NCI-H1048 (cell line): ENCODE results near the gene NAA80.
"Not testable (repeated sequence)": the region's sequence is repeated elsewhere in the genome, so short reads cannot be mapped to it uniquely, and the experiment has no call there.

Experiments used
- DNase-seq: peaks from one replicate; lab custom pipeline; 2025; lab: John Stamatoyannopoulos, UW

The NAA80 gene

DNA sequence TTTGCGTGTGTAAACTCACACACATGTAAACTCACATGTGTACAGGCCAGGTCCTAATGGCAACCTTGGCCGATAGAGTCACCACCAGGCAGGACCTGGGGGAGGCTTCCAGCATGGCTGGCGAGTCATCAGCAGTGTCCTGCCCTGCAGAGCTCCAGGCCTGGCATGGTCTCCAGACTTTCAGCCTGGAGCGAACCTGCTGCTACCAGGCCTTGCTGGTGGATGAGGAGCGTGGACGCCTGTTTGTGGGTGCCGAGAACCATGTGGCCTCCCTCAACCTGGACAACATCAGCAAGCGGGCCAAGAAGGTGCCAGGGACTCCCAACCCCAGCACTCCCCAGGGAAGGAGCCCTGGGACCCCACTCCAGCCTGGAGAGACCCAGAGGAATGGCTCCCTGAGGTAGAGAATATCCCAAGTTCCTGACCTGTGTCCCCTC lies 29.2 kb downstream of the NAA80 start:
- no peak for DNase-seq

DNA sequence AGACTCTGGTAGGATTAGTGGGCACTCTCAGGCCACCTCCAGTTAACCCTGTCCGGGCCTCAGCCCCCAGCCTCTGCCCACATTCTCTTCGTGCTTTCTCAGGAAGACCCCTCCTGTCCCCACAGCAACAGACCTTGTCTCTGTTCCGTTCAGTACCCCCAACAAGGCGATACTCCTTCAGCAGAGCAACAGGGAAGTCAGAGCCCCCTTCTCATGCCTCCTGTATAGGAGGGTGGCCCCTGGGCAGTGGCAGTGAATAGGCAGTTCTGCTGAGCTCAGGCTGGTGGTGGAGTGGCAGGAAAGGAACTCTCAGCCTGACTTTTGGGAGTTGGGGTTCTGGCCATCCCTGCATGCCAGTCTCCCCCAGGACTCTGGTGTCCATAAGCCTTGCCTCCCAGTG lies 29.7 kb downstream of the NAA80 start:
- no peak for DNase-seq

DNA sequence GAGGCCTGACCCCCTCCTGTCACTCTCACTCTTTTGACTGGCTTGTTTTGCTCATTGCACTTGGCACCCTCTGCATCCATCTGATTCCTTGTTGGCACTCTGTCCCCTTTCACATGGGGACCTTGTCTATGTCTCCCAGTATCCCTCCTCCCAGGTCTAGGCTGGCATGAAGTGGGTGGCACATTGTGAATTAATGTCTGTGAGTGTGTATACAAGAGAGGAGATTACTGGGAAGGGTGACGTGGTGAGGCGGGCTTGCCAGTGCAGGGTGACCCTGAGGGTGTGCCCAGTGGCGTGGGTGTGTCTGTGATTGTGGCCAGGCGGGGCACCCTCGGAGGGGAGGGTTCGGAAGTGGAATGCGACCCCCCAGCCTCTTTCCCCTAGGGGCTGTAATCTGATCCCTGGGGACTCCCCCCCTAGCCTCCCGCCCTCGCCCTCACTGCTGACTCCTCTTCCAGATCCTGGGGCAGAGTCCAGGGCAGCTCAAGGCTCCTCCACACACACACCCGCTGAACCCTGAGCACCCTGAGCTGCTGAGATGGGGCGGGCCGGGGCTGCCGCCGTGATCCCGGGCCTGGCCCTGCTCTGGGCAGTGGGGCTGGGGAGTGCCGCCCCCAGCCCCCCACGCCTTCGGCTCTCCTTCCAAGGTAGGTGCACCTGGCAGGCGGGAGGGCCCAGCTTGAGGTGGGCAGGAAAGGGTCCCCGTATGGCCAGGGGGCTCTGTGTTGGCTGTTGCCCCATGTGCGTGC lies 30.3 kb downstream of the NAA80 start, which contains the start of gene SEMA3B:
SEMA3B (plus strand) TSS at position 445 of the 749 bp plus-strand sequence; CDS start at position 539, 94 bp downstream.
- DNase-seq = no peak

DNA sequence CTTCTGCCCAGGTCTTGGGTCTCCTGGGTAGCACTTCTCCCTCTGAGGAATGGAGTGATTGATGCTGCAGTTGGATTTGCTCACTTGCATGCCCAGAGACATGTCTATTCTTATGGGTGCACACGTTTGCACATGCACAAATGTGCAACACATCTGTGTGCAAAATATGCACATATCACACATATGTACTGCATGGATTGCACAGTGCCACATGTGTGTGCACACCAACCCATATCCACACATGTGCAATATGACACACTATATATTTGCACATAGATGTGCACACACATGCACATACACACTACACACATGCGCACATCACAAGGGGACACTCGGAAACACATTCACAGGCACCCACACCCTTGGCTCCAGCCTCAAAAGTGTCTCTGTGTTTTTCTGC lies 30.9 kb downstream of the NAA80 start:
- no peak for DNase-seq

DNA sequence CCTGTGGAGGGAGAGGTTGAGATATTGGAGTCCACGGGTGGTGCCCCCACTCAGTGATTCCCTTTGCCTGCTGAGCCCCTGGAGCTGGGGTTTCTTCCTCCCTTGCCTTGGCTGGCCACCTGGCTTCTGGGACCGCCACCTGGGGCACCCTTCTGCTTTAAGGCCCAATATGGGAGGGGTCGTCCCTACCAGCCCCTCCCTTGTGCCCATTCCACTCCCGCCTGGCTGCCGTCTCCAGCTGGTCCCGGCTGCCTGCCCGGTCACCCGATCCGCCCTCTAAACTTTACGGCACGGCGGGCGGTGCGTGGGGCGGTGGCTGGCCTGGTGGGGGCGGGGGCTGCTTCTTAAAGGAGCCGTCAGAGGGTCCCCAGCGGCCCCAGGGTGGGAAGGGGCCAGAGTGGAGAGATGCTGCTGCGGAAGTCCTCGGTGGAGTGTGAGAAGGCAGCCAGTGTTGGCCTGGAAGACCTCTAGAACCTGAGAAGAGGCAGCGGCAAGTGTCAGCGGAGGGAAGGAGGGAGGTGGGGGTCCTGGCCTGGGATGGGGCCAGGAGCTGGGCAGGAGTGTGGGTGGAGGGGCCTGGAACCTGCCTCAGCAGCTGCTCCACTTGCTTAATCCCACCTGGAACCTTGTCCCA lies 31.8 kb downstream of the NAA80 start:
- DNase-seq = no peak

DNA sequence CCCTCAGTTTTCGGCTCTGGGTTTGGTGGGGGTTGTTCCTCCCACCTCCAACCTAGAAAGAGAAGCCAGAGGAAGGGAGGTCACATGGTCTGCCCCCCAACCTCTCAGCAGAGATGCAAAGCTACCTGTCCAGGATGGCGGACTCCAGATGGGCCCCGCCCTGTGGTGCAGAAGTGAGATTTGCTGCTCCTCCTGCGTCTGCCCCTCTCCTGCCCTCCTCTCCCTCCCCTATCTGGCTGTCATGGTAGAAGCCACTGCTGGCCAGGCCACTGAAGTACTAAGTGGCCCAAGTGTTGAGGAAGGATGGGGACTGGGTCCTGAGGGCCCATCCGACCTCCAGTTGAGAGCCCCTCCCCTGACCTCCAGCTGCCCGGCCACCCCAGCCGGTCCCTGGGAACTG lies 32.4 kb downstream of the NAA80 start:
- DNase-seq = no peak

DNA sequence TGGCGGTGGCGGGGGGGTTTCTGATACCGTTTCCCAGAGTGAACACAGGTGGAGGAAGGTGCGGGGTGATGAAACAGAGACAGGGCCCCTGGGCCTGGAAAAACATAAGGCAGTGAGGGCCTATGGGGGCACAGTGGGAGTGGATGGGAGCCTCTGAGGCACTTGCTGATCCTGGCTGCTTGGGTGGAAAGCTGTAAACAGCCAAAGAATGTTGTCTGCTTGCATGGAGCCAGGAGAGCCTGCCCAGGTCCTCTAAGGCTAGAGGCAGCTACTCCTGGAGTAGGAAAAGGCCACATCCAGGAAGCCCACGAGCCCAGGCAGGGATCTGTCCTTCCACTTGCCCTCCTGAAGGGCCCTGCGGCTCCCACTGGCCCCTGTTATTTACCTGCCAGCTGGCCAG lies 33.2 kb downstream of the NAA80 start:
- DNase-seq = no peak

DNA sequence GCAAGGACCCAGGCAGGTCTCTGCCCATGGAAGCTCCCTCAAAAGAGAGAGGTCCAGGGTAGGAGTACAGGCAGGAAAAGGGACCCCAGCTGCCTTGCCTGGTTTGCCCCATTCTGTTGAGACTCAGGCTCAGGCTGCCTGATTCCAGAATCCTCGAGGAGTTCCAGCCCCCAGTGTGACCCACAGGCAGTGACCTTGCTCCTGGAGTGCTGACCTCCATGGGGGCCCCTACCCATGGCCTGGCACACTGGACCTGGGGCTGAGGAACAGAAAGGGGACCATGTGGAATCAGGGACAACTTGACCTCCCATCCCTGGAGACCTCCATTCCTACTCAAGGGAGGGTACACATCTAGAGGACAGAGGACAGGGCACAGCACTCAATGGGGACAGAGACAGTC lies 33.6 kb downstream of the NAA80 start:
- DNase-seq = no peak

DNA sequence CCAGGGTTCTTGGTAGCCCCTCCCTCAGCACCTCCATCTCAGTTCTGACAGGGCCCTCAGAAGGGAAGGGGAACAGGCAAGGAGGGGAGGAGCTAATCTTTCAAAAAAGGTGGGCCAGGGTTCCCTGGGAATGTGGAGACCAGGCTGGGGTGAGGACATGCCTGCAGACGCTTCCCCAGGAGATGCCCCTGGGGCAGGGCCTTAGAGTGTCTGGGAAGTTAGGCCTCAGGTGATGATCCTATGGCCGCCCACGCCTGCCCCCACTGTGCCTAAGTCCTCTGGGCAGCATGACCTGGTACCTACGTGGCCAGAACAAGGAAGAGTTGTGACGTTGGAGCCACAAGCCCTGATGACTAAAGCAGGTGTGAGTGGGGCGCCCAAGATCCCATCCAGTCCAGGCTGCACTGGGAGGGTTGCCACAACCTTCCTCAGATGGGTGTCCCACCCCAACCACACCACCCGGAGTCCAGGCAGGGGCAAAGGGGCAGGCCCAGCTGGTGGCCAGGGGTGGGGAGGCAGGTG lies 34.2 kb downstream of the NAA80 start:
- no peak for DNase-seq

DNA sequence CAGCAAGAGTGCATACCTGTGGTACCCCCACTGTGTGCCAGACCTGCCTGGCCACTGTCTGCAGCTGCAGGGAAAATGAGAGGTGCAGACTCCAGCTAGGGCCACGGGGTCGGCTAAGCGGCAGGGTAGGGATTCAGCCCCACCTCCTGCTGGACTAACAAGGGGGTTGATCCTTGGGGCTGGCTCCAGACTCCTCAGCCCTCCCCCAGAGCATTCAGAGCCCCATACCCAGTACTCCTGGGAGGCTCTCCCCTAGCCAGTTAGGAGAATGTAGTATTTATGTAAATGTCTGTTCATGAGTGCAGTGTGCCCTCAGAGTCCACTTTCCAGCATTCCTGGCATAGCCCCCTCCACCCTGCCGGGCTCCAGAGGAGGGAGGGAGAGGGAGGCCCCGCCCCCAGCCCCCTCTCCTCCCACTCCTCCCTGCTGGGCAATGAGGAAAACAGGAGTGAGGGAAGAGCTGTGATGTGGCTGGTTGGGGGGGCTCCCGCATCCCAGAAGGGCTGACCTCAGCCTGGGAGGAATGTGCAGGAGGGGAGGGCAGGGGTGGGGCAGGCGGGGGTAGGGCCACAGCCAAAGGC lies 34.7 kb downstream of the NAA80 start:
- DNase-seq = no peak

DNA sequence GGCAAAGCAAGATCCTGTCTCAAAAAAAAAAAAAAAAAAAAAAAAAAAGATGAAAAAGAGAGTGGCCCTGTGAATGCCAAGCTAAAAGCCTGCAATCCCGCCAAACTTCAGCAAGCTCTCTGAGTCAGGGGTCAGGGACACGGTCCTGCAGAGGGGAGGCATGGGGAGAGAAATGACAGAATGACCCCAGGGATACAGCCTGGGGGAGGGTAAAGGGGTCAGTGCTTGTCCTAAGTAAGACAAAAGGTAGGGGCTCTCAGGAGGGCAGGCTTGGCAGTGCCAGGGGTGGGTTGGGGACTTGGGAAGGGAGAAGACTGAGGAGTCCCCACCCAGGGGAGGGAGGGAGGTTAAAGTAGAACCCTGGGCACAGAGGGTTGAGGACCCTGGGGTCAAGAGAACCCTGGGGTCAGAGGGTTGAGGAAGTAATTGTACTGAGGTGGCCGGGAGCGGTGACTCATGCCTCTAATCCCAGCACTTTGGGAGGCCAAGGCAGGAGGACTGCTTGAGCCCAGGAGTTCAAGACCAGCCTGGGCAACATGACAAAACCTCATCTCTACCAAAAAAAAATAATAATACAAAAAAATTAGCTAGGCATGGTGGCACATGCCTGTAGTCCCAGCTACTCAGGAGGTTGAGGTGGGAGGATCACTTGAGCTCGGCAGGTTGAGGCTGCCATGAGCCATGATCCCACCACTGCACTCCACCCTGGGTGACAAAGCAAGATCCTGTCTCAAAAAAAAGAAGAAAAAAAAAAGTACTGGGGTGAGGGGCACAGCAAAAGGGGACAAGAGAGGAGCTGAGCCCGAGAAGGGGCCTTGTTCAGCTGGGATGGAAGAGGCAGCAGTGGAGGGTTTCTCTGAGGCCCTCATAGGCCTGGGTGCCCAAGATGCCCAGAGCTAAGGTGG lies 35.5 kb downstream of the NAA80 start:
- no peak for DNase-seq

DNA sequence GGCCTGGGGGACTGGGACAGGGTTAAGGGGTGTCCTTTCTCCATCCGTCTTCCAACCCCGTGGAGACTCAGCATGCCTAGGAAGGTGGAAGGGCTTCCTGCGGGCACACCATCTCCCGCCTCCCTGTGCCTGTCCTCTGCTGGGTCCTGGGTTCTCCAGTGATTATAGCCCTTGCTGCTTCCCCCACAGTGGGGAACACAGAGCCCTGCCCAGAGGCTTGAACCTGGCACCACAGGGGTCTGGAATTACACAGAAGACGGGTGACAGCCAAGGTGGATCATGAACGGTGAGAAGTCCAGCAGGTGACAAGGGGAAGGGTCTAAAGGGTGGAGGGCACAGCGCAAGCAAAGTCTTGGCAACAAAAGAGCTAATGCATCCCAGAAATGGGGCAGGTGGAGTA lies 36.4 kb downstream of the NAA80 start:
- no peak for DNase-seq

DNA sequence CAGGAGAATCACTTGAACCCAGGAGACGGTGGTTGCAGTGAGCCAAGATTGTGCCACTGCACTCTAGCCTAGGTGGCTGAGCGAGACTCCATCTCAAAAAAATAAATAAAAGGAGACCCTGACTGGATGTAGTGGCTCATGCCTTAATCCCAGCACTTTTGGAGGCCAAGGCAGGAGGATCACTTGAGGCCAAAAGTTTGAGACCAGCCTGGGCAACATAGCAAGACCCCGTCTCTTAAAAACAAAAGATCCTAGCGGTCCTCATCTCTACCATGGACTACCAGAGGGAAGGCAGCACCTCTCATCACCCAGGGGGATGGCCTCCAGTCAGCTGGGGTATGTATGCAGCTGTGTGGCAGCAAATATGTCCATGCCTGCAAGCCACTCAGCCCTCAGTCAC lies 37.0 kb downstream of the NAA80 start:
- DNase-seq = not testable (repeated sequence)

DNA sequence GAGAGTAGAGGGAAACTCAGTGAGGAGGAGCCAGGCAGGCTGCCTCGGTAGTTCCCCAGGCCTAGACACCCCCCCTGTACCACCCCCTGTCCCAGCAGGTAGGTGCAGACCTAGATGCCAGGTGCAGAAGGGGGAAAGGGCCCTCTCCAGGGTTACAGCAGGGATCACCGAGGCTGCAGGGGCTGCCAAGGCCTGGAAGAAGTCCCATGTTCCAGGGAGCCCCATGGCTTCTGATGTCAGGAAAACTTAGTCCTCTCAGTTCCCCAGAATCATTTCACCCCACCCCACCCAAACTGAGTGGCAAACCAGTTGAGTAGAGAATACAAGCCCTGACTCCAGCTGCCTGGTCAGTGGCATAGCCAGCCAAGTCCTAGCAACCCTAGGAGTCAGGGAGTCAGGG lies 37.7 kb downstream of the NAA80 start:
- no peak for DNase-seq

DNA sequence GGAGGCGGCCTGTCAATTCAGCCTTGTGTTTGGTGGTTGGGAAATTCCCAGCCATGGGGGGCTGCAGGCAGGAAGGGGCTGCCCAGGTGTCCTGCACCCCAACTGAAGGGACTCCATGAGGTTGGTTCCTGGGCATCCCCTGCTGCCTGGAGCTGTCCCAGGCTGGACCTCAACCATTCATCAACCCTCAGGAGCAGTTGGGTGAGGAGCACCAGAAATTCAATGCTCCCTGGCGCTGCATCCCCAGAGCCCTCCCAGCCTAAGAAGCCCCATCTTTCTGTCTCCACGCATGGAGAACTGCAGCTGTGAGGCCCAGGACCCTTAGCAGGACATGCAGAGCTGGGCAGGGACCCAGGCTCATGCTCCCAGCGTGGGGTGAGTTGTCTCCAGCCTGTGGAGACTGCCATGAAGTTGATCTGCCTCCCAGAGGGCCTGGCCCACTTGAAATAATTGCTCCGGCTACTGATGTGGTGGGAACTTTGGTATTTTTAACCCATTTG lies 38.2 kb downstream of the NAA80 start:
- DNase-seq = no peak

DNA sequence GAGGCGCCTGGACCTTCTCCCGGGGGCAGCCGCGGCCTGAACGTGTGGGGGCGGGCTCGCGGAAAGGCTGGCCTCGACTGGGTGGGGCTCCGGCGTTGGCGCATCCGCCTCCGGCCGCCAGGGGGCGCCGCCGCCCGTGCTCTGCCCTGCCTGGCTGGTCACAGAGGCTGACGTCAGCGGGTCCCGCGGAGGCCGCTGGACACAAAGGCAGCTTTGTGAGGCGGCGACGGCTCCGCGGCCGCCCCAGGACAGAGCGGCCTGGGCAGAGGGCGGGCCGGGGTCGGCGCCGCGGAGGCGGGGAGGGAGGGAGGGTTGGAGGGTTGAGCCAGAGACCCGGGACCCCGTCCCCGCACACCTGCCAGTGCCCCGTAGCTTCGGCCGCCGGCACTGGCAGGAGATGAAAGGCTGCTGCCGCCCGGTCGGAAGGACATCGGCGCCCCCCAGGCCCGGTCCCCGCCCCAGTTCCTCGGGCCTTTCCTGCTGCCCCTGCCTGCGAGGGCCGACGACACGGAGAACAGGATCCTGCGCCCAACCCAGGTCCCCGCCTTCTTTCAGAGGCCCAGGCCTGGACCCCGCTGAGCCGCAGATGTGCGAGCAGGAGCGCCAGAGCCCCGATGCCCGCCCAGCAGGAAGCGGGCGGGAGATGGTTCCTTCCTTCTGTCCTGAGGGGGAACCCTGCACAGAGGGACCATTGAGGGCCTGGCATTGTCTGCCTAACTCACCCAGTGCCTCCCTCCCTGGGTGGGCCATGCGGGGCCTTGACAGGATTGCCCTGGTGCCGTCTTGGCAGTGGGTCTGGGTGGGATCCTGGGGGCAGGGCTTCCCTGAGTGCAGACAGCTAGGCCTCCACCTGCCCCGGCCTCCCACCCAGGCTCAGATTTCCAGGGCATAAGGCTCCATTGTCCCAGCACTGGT lies 38.9 kb downstream of the NAA80 start:
- peak; percentile 83 for DNase-seq

DNA sequence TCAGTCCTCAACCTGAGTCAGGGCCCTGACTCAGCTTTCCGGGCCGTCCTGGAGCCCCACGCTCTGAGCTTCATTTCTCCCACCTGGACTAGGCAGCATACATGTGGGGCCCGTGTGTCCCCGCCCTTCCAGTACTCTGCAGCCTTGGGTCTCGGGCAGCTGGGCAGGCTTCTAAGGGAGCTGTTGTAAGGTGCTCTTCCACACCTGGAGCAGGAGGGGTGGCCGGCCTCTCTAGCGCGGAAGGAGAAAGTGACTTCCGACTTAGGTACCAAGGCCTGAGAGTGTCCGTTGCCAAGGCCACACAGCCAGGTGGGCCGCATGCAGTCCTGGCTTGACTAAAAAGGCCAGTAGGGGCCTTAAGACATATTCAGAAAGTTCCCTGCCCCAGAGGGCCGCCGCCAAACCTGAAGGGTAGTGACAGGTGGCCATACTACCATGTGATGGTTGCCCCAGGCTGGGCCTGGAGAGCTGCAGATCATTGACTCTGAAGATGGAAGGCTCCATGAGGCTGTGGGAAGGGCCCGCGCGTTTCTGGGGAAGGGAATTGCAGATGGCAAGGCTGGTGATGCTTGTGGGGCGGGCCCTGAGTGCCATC lies 39.7 kb downstream of the NAA80 start:
- no peak for DNase-seq

DNA sequence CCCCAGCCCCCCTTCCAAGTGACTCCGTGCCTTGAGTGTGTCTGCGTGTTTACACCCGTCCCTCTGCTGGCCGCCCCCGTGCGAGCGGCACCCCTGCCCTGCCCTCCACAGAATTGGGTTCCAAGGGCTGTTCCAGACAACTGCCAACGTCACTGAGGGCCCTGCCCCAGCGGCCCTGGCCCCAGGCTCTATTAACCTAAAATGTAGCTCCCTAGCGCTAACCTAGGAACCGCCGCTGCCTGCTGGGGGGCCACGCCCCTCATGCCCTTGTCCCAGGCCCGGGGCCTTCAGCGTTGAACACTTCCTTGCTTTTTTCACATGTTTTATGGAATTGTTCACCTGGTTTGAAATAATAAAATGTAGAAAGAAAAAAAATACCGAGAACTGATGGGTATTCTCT lies 40.2 kb downstream of the NAA80 start:
- no peak for DNase-seq

DNA sequence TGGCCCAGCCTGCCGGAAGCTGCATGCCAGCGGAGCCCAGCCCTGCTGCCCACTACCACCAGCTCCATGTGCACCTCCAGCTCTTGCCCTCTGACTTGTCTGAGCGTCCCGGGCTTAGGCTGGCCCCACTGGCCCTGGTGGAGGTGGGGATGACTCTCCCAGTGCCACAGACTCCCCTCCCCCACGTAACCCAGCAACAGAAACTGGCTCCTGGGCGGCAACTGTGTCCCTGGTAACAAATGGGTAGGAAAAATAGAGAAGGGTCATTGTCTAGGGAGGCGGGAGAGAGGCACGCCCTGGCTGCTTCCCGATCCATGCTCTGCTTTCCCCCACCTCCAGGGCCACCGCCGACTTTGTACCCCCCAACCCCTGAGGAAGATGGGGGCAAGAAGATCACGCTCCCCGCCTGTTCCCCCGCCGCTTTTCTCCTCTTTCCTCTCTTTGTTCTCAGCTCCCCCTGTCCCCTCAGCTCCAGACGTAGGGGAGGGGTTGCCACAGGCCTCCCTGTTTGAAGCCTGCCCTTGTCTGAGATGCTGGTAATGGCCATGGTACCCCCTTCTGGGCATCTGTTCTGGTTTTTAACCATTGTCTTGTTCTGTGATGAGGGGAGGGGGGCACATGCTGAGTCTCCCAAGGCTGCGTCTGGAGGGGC lies 41.0 kb downstream of the NAA80 start:
- DNase-seq = no peak
